HTERT RPE-1 (cell line): Measurements from ENCODE around the gene TREX2.

Experiments used
- in situ Hi-C: fragments of 300-500 bp; cut with MboI; formaldehyde crosslinking; loops from 4 replicates; pipeline ENCODE4 v1.14.3; 2020; ENCODE audit warnings: low sequenced_read_pairs

Gene TREX2

DNA sequence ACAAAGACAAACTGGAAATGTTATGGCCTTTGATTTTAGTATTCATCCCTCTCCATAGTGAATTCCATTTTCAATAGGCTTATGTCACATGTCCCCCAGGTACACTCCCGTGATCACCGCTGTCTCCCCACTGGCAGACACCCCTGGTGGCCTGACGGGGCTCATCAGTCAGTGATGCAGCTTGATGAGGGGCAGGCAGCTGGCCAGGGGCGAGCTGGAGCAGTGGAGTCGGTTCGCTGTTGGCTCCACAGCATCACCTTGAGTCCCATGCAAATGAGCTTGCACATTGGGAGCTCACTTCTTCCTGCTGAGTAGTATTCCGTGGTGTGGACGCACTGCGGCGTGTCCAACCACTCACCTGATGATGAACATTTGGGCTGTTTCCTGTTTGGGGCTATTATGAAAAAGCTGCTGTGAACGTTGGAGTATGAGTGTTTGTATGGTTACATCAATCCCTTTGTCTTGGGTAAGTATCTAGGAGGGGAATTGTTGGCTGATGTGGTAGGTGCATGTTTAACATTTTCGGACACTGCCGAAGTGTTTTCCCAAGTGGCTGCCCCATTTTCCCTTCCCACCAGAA is 5.2 kb downstream of the TREX2 start:
- in situ Hi-C loops, result no loop called here

GRCh38 chrX:153439977-153440376 is 5.9 kb downstream of the TREX2 start:
- in situ Hi-C loops, result no loop called here

DNA sequence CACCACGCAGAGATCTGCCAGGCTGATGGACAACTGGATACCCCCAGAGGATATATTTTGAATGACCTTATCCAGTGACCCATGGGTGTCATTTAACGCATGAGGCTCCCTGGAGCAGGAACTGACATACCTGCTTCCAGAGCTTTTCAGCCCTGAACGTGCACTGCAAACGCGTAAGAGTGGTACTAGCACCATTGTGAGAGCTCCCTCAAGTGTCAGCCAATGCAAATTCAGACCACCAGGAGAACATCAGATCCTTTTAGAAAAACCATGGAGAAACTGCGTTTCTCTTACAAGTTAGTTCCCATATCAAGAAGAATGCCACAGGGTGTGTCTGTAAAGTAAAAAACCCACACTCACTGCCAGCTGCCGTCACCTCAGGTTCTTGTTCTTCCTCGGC is 7.3 kb downstream of the TREX2 start:
- in situ Hi-C loops, result no loop called here

GRCh38 chrX:153435845-153436244 is 10.0 kb downstream of the TREX2 start:
- in situ Hi-C loops, result no loop called here

- in situ Hi-C loops, result no loop called here
Measured at GRCh38 chrX:153434801-153435200, 11.1 kb downstream of the TREX2 start.

DNA sequence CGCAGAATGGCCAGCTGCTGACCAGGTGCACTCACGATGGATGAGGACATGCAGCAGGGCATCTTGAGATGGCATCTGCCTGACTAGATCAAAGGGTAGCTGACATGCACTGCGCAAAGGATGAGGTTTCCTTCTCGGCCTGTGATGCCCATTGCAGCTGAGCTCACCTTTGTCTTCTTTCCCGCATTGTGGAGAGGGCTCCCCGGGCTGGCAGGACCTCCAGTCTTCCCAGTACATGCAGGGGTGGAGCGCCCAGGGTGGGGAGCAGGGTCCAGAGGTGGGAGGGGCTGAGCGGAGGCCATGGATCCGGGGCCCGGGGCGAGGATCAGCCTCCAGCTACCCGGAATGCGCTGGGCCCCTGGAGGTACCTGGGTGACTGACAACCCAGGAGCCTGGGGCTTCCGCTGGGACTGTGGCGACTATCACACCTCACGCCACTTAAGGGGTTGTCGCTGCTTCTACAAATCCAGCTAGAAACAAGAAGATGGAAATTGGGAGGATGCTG is 12.0 kb downstream of the TREX2 start:
- in situ Hi-C loops, result no loop called here

- in situ Hi-C loops, result no loop called here
Measured at GRCh38 chrX:153433161-153433680, 12.6 kb downstream of the TREX2 start.

GRCh38 chrX:153430796-153431195 is 15.1 kb downstream of the TREX2 start:
- in situ Hi-C loops, result no loop called here

- in situ Hi-C loops, result no loop called here
Measured at GRCh38 chrX:153426204-153426603, 19.7 kb downstream of the TREX2 start.

- in situ Hi-C loops, result no loop called here
Measured at GRCh38 chrX:153423652-153424051, 22.2 kb downstream of the TREX2 start.

GRCh38 chrX:153421856-153422255 is 24.0 kb downstream of the TREX2 start:
- in situ Hi-C loops, result no loop called here

DNA sequence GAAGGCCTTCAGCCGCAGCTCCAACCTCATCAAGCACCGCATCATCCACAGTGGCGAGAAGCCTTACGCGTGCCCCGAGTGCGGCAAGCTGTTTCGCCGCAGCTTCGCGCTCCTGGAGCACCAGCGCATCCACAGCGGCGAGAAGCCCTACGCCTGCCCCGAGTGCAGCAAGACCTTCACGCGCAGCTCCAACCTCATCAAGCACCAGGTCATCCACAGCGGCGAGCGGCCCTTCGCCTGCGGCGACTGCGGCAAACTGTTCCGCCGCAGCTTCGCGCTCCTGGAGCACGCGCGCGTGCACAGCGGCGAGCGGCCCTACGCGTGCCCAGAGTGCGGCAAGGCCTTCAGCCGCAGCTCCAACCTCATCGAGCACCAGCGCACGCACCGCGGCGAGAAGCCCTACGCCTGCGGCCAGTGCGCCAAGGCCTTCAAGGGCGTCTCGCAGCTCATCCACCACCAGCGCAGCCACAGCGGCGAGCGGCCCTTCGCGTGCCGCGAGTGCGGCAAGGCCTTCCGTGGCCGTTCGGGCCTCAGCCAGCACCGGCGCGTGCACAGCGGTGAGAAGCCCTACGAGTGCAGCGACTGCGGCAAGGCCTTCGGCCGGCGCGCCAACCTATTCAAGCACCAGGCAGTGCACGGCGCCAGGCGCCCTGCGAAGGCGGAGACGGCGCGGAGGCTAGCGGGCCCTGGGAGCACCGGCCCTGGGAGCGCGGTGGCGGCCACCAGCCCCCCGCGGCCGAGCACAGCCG is 24.8 kb downstream of the TREX2 start:
- in situ Hi-C loops, result no loop called here

- in situ Hi-C loops, result no loop called here
Measured at GRCh38 chrX:153417637-153418036, 28.2 kb downstream of the TREX2 start.

DNA sequence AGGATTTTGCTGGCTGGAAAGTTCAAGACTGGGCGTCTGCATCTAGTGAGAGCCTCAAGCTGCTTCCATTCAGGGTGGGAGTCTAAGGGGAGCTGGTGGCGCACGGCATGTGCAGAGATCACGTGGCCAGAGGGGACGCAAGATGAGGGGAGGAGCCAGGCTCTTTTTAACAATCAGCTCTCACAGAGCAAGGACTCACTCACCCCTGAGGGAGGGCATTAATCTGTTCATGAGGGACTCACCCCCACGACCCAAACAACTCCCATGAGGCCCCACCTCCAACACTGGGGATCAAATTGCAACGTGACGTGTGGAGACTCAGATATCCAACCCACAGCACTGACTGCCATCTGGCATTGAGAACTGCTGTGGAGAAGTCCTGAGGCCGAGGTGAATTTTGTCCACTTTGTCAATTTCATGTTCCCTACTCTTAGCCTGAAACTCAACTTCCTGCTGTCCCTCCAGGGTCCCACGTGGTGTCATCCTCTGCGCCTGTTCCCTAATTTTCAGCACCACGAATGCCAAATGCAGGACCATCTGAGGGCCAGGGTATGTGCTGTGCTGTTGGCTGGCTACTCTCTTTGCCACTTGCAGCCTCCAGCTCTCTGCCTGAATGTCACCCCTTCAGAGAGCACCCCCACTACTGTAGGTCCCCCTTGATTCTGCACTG is 28.9 kb downstream of the TREX2 start:
- in situ Hi-C loops, result no loop called here

GRCh38 chrX:153414856-153415510 is 30.9 kb downstream of the TREX2 start:
- in situ Hi-C loops, result no loop called here

- in situ Hi-C loops, result no loop called here
Measured at GRCh38 chrX:153413731-153414130, 32.1 kb downstream of the TREX2 start.

- in situ Hi-C loops, result no loop called here
Measured at GRCh38 chrX:153412746-153413720, 32.8 kb downstream of the TREX2 start.

DNA sequence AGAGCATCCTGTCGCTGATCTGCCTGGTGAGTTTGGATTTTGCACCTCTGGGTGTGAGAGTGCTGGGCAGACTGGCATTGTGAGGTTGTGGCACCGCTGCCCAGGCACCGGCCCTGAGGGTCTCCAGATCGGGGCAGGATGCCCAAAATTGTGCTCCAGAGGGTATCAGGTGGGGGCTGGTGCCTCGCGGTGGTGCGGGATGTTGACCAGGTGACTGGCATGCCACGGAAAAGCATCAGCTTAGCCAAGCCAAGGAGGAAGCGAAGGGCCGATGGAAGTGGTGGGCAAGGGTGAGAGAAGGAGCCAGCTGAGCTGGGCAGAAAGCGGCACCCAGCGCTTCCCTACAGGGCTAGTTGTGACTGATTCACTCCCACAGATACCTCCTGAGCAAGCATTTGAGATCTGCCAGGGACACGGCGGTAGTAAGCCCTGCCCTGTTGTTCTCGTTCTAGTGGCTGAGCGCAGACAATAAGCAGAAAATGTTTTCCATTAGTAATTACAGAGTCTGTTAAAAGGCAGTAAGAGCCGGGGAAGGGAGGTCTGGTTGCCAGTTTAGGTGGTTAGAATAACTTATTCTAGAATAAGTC is 33.8 kb downstream of the TREX2 start:
- in situ Hi-C loops, result no loop called here

DNA sequence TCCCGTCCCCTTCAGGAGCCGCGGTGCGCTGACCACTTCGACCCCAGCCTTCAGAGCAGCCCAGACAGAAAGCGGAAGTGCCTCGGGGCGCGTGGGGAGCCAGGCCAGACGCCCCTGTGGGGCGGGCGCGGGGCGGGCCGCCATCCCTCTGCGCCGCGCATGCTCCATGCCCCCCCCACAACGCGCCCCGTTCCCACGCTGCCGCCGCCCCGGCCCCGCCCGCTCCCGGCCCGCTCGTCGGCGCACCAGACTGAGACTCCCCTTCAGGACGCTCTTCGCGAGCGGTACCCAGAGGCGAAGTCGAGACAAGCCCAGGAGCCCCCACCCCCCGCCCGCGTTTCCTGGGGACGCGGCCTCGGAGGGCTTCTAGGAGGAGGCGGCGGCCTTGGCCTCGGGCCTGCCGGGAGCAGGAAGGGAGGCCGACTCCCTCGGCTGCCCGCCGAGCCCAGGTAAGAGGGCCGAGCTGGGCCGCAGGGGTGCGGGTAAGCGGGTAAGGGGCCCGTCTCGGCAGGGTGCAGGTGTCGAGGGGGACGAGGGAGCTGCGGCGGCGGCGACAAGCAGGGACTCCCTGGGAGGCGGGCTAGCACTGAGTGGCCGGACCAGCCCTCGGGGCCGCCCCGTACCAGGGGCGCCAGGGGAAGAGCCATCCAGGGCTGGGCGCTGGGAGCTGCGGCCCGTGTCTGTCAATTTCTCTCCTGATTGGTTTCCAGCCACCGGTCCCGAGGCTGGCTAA is 34.4 kb downstream of the TREX2 start, which contains the start of gene ZFP92:
Gene ZFP92, plus strand, starts transcription at position 218 of the 733 bp plus-strand sequence. CDS start 6,851 bp downstream, outside the sequence.
- in situ Hi-C loops, result no loop called here
